Measurements from ENCODE around the gene SUMF1. TPM values are rescaled to one million over a fixed set of nuclear protein-coding genes. Genes with fewer than 3 reads are reported as not detected.

The SUMF1 gene
- total and polyA plus RNA-seq, 8 donors: 7.1 to 25.8 (median 12.6) TPM

DNA sequence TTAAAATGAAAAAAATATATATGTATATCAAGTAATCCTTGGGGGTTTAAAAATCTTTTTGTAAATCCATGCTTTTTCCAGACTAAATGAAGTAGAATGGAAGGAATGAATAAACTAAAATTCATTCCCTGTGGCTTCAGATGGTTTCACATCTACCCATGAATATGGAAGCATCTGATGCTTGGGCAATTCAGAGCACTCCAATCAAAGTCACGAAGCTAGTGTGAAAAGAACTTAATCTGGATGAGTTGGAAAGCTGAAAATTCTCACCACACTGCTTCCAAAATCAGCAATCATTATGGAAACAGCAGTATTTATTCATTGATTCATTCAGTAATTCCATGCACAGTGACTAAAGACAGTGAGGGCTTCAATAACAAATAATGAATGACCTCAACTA lies 55.2 kb downstream of the SUMF1 start:
- Histone ChIP-seq H3K4me1 (peaks cover 9 to 14% (median 13%) of the 10 kb centered on the region in 3 donors), H3K9me3 (no peaks in the 10 kb centered on the region), H3K27me3 (no peaks in the 10 kb centered on the region), H3K36me3 (peaks cover 0 to 6% (median 0%) of the 10 kb centered on the region in 3 donors), H3K27ac (no peak overlapping the region), H3K4me3 (no peak overlapping the region)
- DNase-seq (no peak), FAIRE-seq (no peak), ATAC-seq (no peak)
- intact Hi-C loops (cut with DNase I): no loop called here
- 91 to 92% methylated on average over 1 of the region's 1 CpG for WGBS, 2 donors
- TF ChIP-seq, protein P1, sequence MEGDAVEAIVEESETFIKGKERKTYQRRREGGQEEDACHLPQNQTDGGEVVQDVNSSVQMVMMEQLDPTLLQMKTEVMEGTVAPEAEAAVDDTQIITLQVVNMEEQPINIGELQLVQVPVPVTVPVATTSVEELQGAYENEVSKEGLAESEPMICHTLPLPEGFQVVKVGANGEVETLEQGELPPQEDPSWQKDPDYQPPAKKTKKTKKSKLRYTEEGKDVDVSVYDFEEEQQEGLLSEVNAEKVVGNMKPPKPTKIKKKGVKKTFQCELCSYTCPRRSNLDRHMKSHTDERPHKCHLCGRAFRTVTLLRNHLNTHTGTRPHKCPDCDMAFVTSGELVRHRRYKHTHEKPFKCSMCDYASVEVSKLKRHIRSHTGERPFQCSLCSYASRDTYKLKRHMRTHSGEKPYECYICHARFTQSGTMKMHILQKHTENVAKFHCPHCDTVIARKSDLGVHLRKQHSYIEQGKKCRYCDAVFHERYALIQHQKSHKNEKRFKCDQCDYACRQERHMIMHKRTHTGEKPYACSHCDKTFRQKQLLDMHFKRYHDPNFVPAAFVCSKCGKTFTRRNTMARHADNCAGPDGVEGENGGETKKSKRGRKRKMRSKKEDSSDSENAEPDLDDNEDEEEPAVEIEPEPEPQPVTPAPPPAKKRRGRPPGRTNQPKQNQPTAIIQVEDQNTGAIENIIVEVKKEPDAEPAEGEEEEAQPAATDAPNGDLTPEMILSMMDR (IDR thresholded peaks at IDR 0.05): no peak

DNA sequence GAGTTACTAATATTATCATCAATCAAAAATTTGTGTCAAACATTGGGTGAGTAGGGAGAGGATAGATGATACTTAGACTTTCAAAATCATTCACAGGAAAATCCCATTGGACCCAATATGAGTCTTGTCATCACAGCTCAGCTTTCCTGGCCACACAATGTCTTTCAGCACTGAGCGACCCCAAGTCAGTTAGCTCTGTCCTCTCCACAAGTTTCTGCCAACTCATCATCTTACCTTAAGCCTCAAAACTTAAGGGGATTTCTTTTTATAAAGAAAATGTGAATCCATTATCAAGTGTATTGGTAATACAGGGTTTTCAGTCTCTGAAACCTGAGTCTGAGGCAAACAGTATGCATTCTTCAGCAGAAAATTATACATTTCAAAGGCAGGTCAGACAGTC lies 55.8 kb downstream of the SUMF1 start:
- intact Hi-C loops (cut with DNase I): no loop called here
- H3K27me3 ChIP-seq: no peaks in the 10 kb centered on the region
- FAIRE-seq: no peak
- WGBS, 2 donors: 96 to 100% methylated on average over 1 of the region's 1 CpG
- no peak for DNase-seq
- TF ChIP-seq, protein P1 (IDR thresholded peaks at IDR 0.05): no peak
- H3K4me1 ChIP-seq: peaks cover 9 to 16% (median 14%) of the 10 kb centered on the region in 3 donors
- H3K27ac ChIP-seq: no peak overlapping the region
- no peak for ATAC-seq
- no peaks in the 10 kb centered on the region for H3K9me3 ChIP-seq
- no peak overlapping the region for H3K4me3 ChIP-seq
- peaks cover 0 to 6% (median 0%) of the 10 kb centered on the region in 3 donors for H3K36me3 ChIP-seq

DNA sequence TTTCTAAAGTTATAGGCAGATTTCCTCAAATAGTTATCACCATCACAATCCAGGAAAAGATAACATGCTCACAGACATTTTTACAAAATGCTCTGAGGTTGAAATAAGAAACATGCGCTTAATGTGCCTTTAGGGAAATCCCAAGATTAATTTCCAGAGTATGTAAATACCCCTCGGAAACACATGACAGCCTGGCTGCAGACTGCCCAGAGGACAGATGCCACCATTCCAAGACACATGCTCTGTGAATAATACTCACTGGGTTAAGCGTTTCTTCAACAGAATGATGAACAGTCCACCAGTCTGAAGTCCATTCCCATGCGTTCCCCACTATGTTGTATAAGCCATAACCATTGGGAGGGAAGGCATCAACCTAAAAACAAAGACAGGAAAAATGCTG lies 56.5 kb downstream of the SUMF1 start:
- FAIRE-seq (no peak), ATAC-seq (no peak), DNase-seq (no peak)
- Histone ChIP-seq H3K4me3 (no peak overlapping the region), H3K27ac (no peak overlapping the region), H3K4me1 (peaks cover 9 to 16% (median 14%) of the 10 kb centered on the region in 3 donors), H3K27me3 (no peaks in the 10 kb centered on the region), H3K36me3 (peaks cover 0 to under 1% (median 0%) of the 10 kb centered on the region in 3 donors), H3K9me3 (no peaks in the 10 kb centered on the region)
- TF ChIP-seq, protein P1 (IDR thresholded peaks at IDR 0.05): no peak
- intact Hi-C loops (cut with DNase I): no loop called here
- WGBS, 2 donors: 80 to 88% methylated on average over 4 of the region's 4 CpGs

DNA sequence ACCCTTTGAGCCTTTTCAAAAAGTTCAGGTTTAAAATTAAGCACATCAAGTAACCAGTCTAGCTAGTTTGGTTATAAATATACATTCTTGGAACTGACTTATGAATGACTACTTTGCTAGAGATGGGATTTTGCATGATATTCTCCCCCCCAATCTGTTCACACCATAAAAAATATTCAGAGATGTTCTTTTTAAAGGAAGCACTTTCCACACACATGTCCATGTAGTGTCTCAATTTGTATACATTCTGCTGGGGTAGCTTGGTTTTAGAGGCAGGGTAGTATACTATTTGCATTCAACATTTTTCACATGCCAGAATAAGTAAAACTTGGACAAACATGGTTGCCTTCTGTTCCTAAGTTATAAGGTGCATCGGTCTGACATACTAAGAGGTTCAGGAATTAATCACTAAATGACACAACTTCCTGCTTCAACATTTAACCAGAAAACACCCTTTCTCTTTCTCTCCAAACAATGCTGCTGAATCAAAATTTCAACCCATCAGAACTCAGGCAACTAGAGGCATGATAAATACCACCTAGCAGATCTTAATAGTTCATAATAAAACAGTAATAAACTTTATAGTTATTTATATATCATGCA lies 57.0 kb downstream of the SUMF1 start:
- Histone ChIP-seq H3K27ac (no peak overlapping the region), H3K4me1 (peaks cover 9 to 16% (median 14%) of the 10 kb centered on the region in 3 donors), H3K9me3 (no peaks in the 10 kb centered on the region), H3K4me3 (no peak overlapping the region), H3K36me3 (no peaks in the 10 kb centered on the region), H3K27me3 (no peaks in the 10 kb centered on the region)
- DNase-seq: no peak
- WGBS, 2 donors: 12 to 33% methylated on average over 1 of the region's 1 CpG
- FAIRE-seq: no peak
- ATAC-seq: no peak
- intact Hi-C loops (cut with DNase I): no loop called here
- TF ChIP-seq, protein P1 (IDR thresholded peaks at IDR 0.05): no peak

DNA sequence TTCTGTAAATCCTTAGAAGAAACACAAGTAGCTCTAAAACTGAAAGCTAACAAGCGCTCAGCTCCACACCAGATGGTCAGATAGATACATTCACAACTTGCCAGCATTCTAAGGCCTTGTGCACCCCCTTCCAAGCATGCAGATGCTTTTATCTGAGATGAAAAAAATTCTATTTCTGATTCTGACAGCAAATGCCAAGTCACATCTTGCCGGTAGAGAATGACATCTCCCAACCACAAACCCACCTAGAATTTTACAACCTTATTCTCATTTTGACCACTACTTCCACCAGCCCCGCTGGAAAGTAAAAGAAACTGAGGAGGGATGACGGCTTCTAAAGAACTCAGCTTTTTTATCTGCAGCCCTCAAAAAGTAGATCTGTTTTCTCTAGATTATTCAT lies 57.7 kb downstream of the SUMF1 start:
- ATAC-seq (no peak), DNase-seq (no peak), FAIRE-seq (no peak)
- Histone ChIP-seq H3K4me1 (peaks cover 9 to 16% (median 14%) of the 10 kb centered on the region in 3 donors), H3K27ac (no peak overlapping the region), H3K9me3 (no peaks in the 10 kb centered on the region), H3K4me3 (no peak overlapping the region), H3K36me3 (no peaks in the 10 kb centered on the region), H3K27me3 (no peaks in the 10 kb centered on the region)
- TF ChIP-seq, protein P1 (IDR thresholded peaks at IDR 0.05): no peak
- intact Hi-C loops (cut with DNase I): no loop called here
- WGBS, 2 donors: 83 to 84% methylated on average over 4 of the region's 4 CpGs
